HCT116 (cell line): Measurements from ENCODE around the gene ANKRD18B. TPM values are rescaled to one million over a fixed set of nuclear protein-coding genes. Genes with fewer than 3 reads are reported as not detected.
"Not testable (repeated sequence)": the region's sequence is repeated elsewhere in the genome, so short reads cannot be mapped to it uniquely, and the experiment has no call there.

ENCODE experiments used
- ATAC-seq: fragments of 200-7000 bp; cut with Tn5 transposase; 2 replicates; pipeline ENCODE4 v1.9.1; 2020; ENCODE audit warnings: mild to moderate bottlenecking, moderate library complexity
- Bru-seq: library from RNA; stranded (reverse); fragments of 400-500 nt; gene quantifications from one replicate; lab custom pipeline; 2021; lab: Mats Ljungman, UMichigan
- BruChase-seq, 2 experiments: library from RNA; stranded (reverse); fragments of 400-500 nt; gene quantifications; one replicate each; lab custom pipeline; 2021; lab: Mats Ljungman, UMichigan
- BruUV-seq: library from RNA; stranded (reverse); fragments of 400-500 nt; replicated peaks from 2 replicates; lab custom pipeline; 2021; lab: Mats Ljungman, UMichigan
- CTCF ChIA-PET: fragments of 300-600 bp; sonication (Branson Sonifier 250); formaldehyde crosslinking; loops from one replicate; lab custom pipeline; 2021; ENCODE audit warnings: antibody characterized with exemption; lab: Charles Lee
- POLR2A ChIA-PET: fragments of 300-600, 350-600 bp; sonication (Branson Sonifier 250); formaldehyde crosslinking; loops from one replicate; lab custom pipeline; 2021; ENCODE audit warnings: antibody characterized with exemption; lab: Charles Lee
- RAD21 ChIA-PET, 2 experiments: fragments of 300-600 bp; sonication (Branson Sonifier 250); formaldehyde crosslinking; loops; one replicate each; lab custom pipeline; 2023; ENCODE audit warnings: low total read pairs in 2 of 2; ENCODE audit not compliant: uncharacterized antibody in 2 of 2, unreplicated experiment in 2 of 2, low non-redundant PET in 1 of 2; lab: Charles Lee
- DNase-seq: peaks from one replicate; pipeline ENCODE4 v3.0.0-alpha.2; 2010; ENCODE audit warnings: low read depth, low spot score
- H2AFZ ChIP-seq: fragments of 200-600 bp; shearing (Covaris generic), sonication (generic); 2 replicates; pipeline ENCODE4 v1.6.1; 2017; ENCODE audit warnings: low read depth, mixed run types, mixed read lengths, antibody characterized with exemption, low read length; ENCODE audit not compliant: poor library complexity, severe bottlenecking
- H3K27ac ChIP-seq: 2 replicates; pipeline ENCODE4 v1.5.1; 2012; ENCODE audit warnings: low read depth, low read length
- H3K27me3 ChIP-seq: fragments of 200-600 bp; sonication (generic); 2 replicates; pipeline ENCODE4 v1.6.1; 2016; ENCODE audit warnings: mixed run types, low read length, mixed read lengths; ENCODE audit not compliant: insufficient read depth
- H3K36me3 ChIP-seq, 2 experiments: fragments of 200-500 bp in 1 of 2; fragments of 200-600 bp in 1 of 2; sonication (Bioruptor generic) in 1 of 2; sonication (generic) in 1 of 2; 2 replicates each; pipeline versions ENCODE4 v1.5.1 to v1.6.1; 2014 to 2016; ENCODE audit warnings: low read length in 2 of 2, inconsistent platforms in 1 of 2, mixed read lengths in 1 of 2, mixed run types in 1 of 2; ENCODE audit not compliant: insufficient read depth in 2 of 2, control insufficient read depth in 1 of 2
- H3K4me1 ChIP-seq, 2 experiments: fragments of 200-600 bp in 1 of 2; sonication (generic) in 1 of 2; 2 replicates each; pipeline versions ENCODE4 v1.5.1 to v1.6.1; 2012 to 2017; ENCODE audit warnings: low read length in 2 of 2, inconsistent platforms in 1 of 2, mild to moderate bottlenecking in 1 of 2, mixed read lengths in 1 of 2, mixed run types in 1 of 2, moderate library complexity in 1 of 2; ENCODE audit not compliant: insufficient read depth in 2 of 2, control insufficient read depth in 1 of 2
- H3K4me2 ChIP-seq: fragments of 200-600 bp; sonication (generic); 2 replicates; pipeline ENCODE4 v1.6.1; 2017; ENCODE audit warnings: mixed run types, low read length, mixed read lengths
- H3K4me3 ChIP-seq, 2 experiments: fragments of 200-600 bp in 1 of 2; sonication (generic) in 1 of 2; replicated peaks in 1 of 2; 2 replicates each; pipeline ENCODE4 v1.5.1; 2011 to 2016; ENCODE audit warnings: low read length in 2 of 2, control low read depth in 1 of 2, low read depth in 1 of 2, mild to moderate bottlenecking in 1 of 2, mixed read lengths in 1 of 2, mixed run types in 1 of 2
- H3K79me2 ChIP-seq: fragments of 200-600 bp; sonication (generic); 2 replicates; pipeline ENCODE4 v1.6.1; 2017; ENCODE audit warnings: mild to moderate bottlenecking, mixed run types, low read length, moderate library complexity, mixed read lengths; ENCODE audit not compliant: insufficient read depth
- H3K9ac ChIP-seq: fragments of 200-600 bp; sonication (generic); 2 replicates; pipeline ENCODE4 v1.6.1; 2016; ENCODE audit warnings: low read length, mixed read lengths
- H3K9me2 ChIP-seq: fragments of 200-600 bp; sonication (generic), shearing (Covaris generic); 2 replicates; pipeline ENCODE4 v1.6.1; 2017; ENCODE audit warnings: mixed run types, mild to moderate bottlenecking, moderate library complexity; ENCODE audit not compliant: insufficient read depth
- H3K9me3 ChIP-seq, 2 experiments: fragments of 200-500 bp in 1 of 2; fragments of 200-600 bp in 1 of 2; sonication (Bioruptor generic) in 1 of 2; sonication (generic) in 1 of 2; 2 replicates each; pipeline ENCODE4 v1.6.1; 2014 to 2017; ENCODE audit warnings: low read length in 2 of 2, mixed read lengths in 2 of 2, inconsistent platforms in 1 of 2, low read depth in 1 of 2, mild to moderate bottlenecking in 1 of 2, mixed run types in 1 of 2, moderate library complexity in 1 of 2; ENCODE audit not compliant: control insufficient read depth in 1 of 2, insufficient read depth in 1 of 2
- H4K20me1 ChIP-seq: fragments of 200-600 bp; sonication (generic), shearing (Covaris generic); 2 replicates; pipeline ENCODE4 v1.6.1; 2017; ENCODE audit warnings: mixed run types, mild to moderate bottlenecking, moderate library complexity; ENCODE audit not compliant: insufficient read depth
- ATF3 ChIP-seq: IDR thresholded peaks from 2 replicates; pipeline ENCODE4 v1.6.1; 2012
- CEBPB ChIP-seq: IDR thresholded peaks from 2 replicates; pipeline ENCODE4 v1.6.1; 2012; ENCODE audit warnings: low read depth
- EGR1 ChIP-seq: IDR thresholded peaks from 2 replicates; pipeline ENCODE4 v1.6.1; 2012; ENCODE audit warnings: low read depth
- ELF1 ChIP-seq: IDR thresholded peaks from 2 replicates; pipeline ENCODE4 v1.6.1; 2012; ENCODE audit warnings: low read depth, borderline replicate concordance
- EZH2 ChIP-seq: fragments of 200-600 bp; sonication (generic); IDR thresholded peaks from 2 replicates; pipeline ENCODE4 v1.6.1; 2017; ENCODE audit warnings: antibody characterized with exemption, mixed run types
- JUND ChIP-seq: IDR thresholded peaks from 2 replicates; pipeline ENCODE4 v1.6.1; 2012
- MAX ChIP-seq: IDR thresholded peaks from 2 replicates; pipeline ENCODE4 v1.6.1; 2012
- SIN3A ChIP-seq: IDR thresholded peaks from 2 replicates; pipeline ENCODE4 v1.6.1; 2012; ENCODE audit warnings: low read depth
- SRF ChIP-seq: IDR thresholded peaks from 2 replicates; pipeline ENCODE4 v1.6.1; 2012; ENCODE audit warnings: low read depth
- TCF7L2 ChIP-seq: IDR thresholded peaks from 2 replicates; pipeline ENCODE4 v1.7.0; 2011; ENCODE audit warnings: borderline replicate concordance, inconsistent platforms; ENCODE audit not compliant: insufficient read depth, insufficient read length; ENCODE audit errors: extremely low read depth
- YY1 ChIP-seq: IDR thresholded peaks from 2 replicates; pipeline ENCODE4 v1.6.1; 2011; ENCODE audit warnings: low read length, low read depth, moderate library complexity, mild to moderate bottlenecking; ENCODE audit not compliant: insufficient replicate concordance; ENCODE audit errors: extremely low read depth
- ZFX ChIP-seq: fragments of 450-650 bp; IDR thresholded peaks from 2 replicates; pipeline ENCODE4 v1.6.1; 2017
- ZNF274 ChIP-seq: fragments of 200-500 bp; sonication (Bioruptor generic); IDR thresholded peaks from 2 replicates; pipeline ENCODE4 v1.6.1; 2014; ENCODE audit warnings: mild to moderate bottlenecking, low read depth, low read length, inconsistent platforms
- intact Hi-C: fragments of 100-400 bp; cut with micrococcal nuclease; formaldehyde crosslinking; loops from 2 replicates; pipeline ENCODE4 v1.10.0; 2022
- long read RNA-seq: library from polyadenylated mRNA; unstranded; transcript quantifications from one replicate; pipeline ENCODE4 v2.0.0, GENCODE V29; 2021; ENCODE audit not compliant: unreplicated experiment
- polyA plus RNA-seq: library from polyadenylated mRNA; unstranded; fragments of >200 nt; gene quantifications from 2 replicates; pipeline ENCODE4 v1.2.1, GENCODE V29; 2012; ENCODE audit warnings: missing spikeins
- total RNA-seq: library from RNA; stranded (reverse); gene quantifications from one replicate; pipeline ENCODE4 v1.2.1, GENCODE V29; 2021; ENCODE audit not compliant: unreplicated experiment

ANKRD18B gene
- total RNA-seq (3.9 TPM), Bru-seq, nascent RNA (percentile 15 among the genes with signal in this experiment), BruChase-seq, experiment 1, labeled RNA remaining after a 6-hour chase (percentile 17 among the genes with signal in this experiment), BruChase-seq, experiment 2, labeled RNA remaining after a 2-hour chase (percentile 10 among the genes with signal in this experiment)
- 1.1 and 1.6 TPM in 2 replicates for polyA plus RNA-seq
- long read RNA-seq: 0 reads

- H3K4me2 ChIP-seq, RAD21 ChIA-PET, H3K9ac ChIP-seq, H3K27ac ChIP-seq, H3K4me1 ChIP-seq, intact Hi-C loops, H3K9me3 ChIP-seq, H2AFZ ChIP-seq, POLR2A ChIA-PET, H4K20me1 ChIP-seq, H3K4me3 ChIP-seq, H3K36me3 ChIP-seq, DNase-seq, ATAC-seq, H3K9me2 ChIP-seq, BruUV-seq, H3K79me2 ChIP-seq, CTCF ChIA-PET, H3K27me3 ChIP-seq: not testable (repeated sequence)
Measured at GRCh38 chr9:33523397-33524305, at the start of gene ANKRD18B. Gene ANKRD18B, plus strand, starts transcription at chr9:33524251. Its CDS starts 239 bp downstream, at chr9:33524490.

GRCh38 chr9:33475357-33475756 lies 48.7 kb upstream of the ANKRD18B start:
- Histone ChIP-seq H3K9me3 (no peaks in the 10 kb centered on the region), H3K4me2 (no peak overlapping the region), H2AFZ (no peak overlapping the region), H3K27ac (no peak overlapping the region), H3K27me3 (no peaks in the 10 kb centered on the region), H3K79me2 (peaks cover 31% of the 10 kb centered on the region), H3K9ac (no peak overlapping the region), H4K20me1 (no peaks in the 10 kb centered on the region), H3K36me3 (peaks cover 8 to 11% of the 10 kb centered on the region in 2 experiments; a peak in 3 of 4 replicates), H3K4me1 (peaks cover 8 to 16% of the 10 kb centered on the region in 2 experiments; a peak in 3 of 4 replicates), H3K4me3 (no peak overlapping the region), H3K9me2 (no peaks in the 10 kb centered on the region)
- no peak for ATAC-seq
- DNase-seq: no peak
- ChIA-PET POLR2A (interaction anchor here (0.6 kb wide), 1 partner anchor 34 kb away, joined by 4 read pairs; no protein-coding TSS in a partner anchor), RAD21 (no interaction called here), CTCF (interaction anchor here (0.8 to 4.1 kb wide), 3 partner anchors 23 to 247 kb away, joined by 3 to 24 read pairs (median 3); no protein-coding TSS in a partner anchor)
- intact Hi-C loops: no loop called here
- BruUV-seq: no TSS peak
- TF ChIP-seq TCF7L2 (no peak), CEBPB (no peak), ATF3 (no peak), JUND (no peak), EGR1 (no peak), ZFX (no peak), ZNF274 (no peak), YY1 (no peak), SRF (no peak), SIN3A (no peak), ELF1 (no peak), MAX (no peak), EZH2 (no peak)
